BE2C (cell line): ENCODE results near the gene GFOD2. TPM values are rescaled to one million over a fixed set of nuclear protein-coding genes. Genes with fewer than 3 reads are reported as not detected.
A peak's percentile ranks its signal among the peaks of the same experiment; 100 is the strongest.

Source experiments
- DNase-seq: peaks from one replicate; pipeline ENCODE4 v3.0.0-alpha.2; 2020
- H3K27me3 ChIP-seq: fragments of 250-450 bp; sonication (Bioruptor Pico); 2 replicates; pipeline ENCODE4 v1.5.1; 2020; ENCODE audit warnings: mild to moderate bottlenecking
- H3K36me3 ChIP-seq: fragments of 250-450 bp; sonication (Bioruptor Pico); 2 replicates; pipeline ENCODE4 v1.5.1; 2020; ENCODE audit warnings: mild to moderate bottlenecking
- H3K4me1 ChIP-seq: fragments of 250-450 bp; sonication (Bioruptor Pico); 2 replicates; pipeline ENCODE4 v1.5.1; 2020
- H3K4me3 ChIP-seq: 2 replicates; pipeline ENCODE4 v1.5.1; 2011; ENCODE audit warnings: low read depth, low read length
- H3K9me3 ChIP-seq: fragments of 250-450 bp; sonication (Bioruptor Pico); 2 replicates; pipeline ENCODE4 v1.5.1; 2020
- CTCF ChIP-seq: IDR thresholded peaks from 2 replicates; pipeline ENCODE4 v1.5.1; 2012; ENCODE audit warnings: mild to moderate bottlenecking, low read depth, low read length
- polyA plus RNA-seq: library from polyadenylated mRNA; unstranded; fragments of >200 nt; gene quantifications from one replicate; pipeline ENCODE4 v1.2.1, GENCODE V29; 2012; ENCODE audit warnings: low read depth, missing spikeins; ENCODE audit not compliant: insufficient read length, insufficient read depth

Gene GFOD2
- polyA plus RNA-seq = 25.9 TPM

GRCh38 chr16:67719048-67719777, at the start of gene GFOD2:
Gene GFOD2, minus strand, starts transcription at chr16:67719316. Its CDS starts 33,601 bp downstream, at chr16:67685715.
- DNase-seq = peak; percentile 98
- peaks cover 6% of the 10 kb centered on the region; the same call in 1 of the 2 replicates for H3K4me1 ChIP-seq
- TF ChIP-seq CTCF = no peak
- no peaks in the 10 kb centered on the region for H3K36me3 ChIP-seq
- no peaks in the 10 kb centered on the region for H3K27me3 ChIP-seq
- peak within 1 kb of the TSS; percentile 75 for H3K4me3 ChIP-seq
- H3K9me3 ChIP-seq = no peaks in the 10 kb centered on the region

DNA sequence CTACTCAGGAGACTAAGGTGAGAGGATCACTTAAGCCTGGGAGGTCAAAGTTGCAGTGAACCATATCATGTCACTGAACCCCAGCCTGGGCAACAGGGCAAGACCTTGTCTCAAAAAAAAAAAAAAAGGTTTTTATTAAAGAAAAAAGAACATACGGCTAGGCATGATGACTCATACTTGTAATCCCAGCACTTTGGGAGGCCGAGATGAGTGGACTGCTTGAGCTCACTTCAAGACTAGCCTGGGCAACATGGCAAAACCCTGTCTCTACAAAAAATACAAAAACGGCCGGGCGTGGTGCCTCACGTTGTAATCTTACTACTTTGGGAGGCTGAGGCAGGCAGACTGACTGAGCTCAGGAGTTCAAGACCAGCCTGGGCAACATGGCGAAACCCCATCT, 48.8 kb upstream of the GFOD2 start:
- Histone ChIP-seq H3K36me3 (no peaks in the 10 kb centered on the region; the same call in 1 of the 2 replicates), H3K4me3 (no peak overlapping the region)

GRCh38 chr16:67766291-67766690, 47.2 kb upstream of the GFOD2 start:
- no peak for DNase-seq
- Histone ChIP-seq H3K36me3 (no peaks in the 10 kb centered on the region; the same call in 1 of the 2 replicates), H3K27me3 (no peaks in the 10 kb centered on the region), H3K9me3 (no peaks in the 10 kb centered on the region), H3K4me3 (no peak overlapping the region), H3K4me1 (no peaks in the 10 kb centered on the region)
- TF ChIP-seq CTCF = no peak

More for the DNA sequence above, 48.8 kb upstream of the GFOD2 start:
- DNase-seq = no peak
- TF ChIP-seq CTCF = no peak
- Histone ChIP-seq H3K4me1 (no peaks in the 10 kb centered on the region), H3K27me3 (no peaks in the 10 kb centered on the region), H3K9me3 (no peaks in the 10 kb centered on the region)

DNA sequence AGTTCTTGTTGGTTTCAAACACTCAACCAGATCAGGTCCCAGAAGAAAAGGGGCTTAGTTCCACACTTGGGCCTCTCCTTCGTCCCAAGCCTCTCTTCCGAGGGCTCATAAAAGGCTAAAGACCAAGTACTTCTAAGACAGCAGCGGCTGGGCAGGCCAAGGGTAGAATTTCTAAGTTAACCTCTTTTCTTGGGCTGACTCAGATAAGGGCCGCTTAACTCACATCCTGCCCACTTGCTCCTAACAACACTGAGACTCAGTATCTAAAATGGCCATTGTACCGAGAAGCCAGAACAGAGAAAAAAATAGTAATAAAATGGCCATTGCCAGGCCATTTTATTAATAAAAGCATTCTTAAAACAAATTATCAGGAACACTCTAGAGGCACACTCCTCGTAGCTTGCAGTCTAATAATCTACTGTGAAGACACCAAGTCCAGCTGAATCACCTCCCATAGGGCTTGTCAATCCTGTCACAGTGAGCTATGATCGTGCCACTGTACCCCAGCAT, 45.1 kb upstream of the GFOD2 start:
- no peaks in the 10 kb centered on the region for H3K27me3 ChIP-seq
- no peak for DNase-seq
- H3K4me1 ChIP-seq = no peaks in the 10 kb centered on the region
- no peak for TF ChIP-seq CTCF
- H3K36me3 ChIP-seq = no peaks in the 10 kb centered on the region; the same call in 1 of the 2 replicates
- no peaks in the 10 kb centered on the region for H3K9me3 ChIP-seq
- H3K4me3 ChIP-seq = no peak overlapping the region

DNA sequence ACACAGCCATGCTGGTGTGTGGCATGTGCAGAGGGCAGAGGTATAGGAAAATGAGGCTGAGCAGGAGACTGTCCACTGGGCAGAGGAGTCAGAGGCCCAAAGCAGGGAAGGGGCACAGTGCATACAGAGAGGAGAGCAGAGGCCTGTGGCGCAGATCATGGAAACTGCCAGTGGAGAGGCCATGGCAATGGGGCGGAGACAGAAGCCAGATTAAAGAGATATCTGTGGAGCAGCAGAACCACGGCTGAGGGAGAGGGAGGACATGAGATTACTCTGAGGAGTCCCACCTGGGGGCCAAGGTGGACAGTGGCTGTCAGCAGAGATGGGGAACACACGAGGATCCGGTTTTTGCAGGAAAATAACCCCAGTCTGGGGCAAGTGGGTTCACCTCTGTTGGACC, 44.0 kb upstream of the GFOD2 start:
- no peak for DNase-seq
- H3K9me3 ChIP-seq = no peaks in the 10 kb centered on the region
- no peaks in the 10 kb centered on the region; the same call in 1 of the 2 replicates for H3K36me3 ChIP-seq
- no peak overlapping the region for H3K4me3 ChIP-seq
- H3K4me1 ChIP-seq = no peaks in the 10 kb centered on the region
- H3K27me3 ChIP-seq = no peaks in the 10 kb centered on the region
- no peak for TF ChIP-seq CTCF

GRCh38 chr16:67762385-67762784, 43.3 kb upstream of the GFOD2 start:
- Histone ChIP-seq H3K4me3 (no peak overlapping the region), H3K27me3 (no peaks in the 10 kb centered on the region), H3K4me1 (no peaks in the 10 kb centered on the region), H3K36me3 (no peaks in the 10 kb centered on the region; the same call in 1 of the 2 replicates), H3K9me3 (no peaks in the 10 kb centered on the region)
- TF ChIP-seq CTCF = no peak
- DNase-seq = no peak
